Testis (tissue), 2 donors: ENCODE measurements around the gene MACROD2.

Experiments
- CTCF ChIP-seq, 3 experiments: fragments of 450-650 bp in 2 of 3; fragments of 200-600 bp in 1 of 3; sonication (generic) in 1 of 3; IDR thresholded peaks; one replicate each; pipeline ENCODE4 v1.5.1; 2016 to 2019; ENCODE audit warnings: antibody characterized with exemption in 3 of 3, mild to moderate bottlenecking in 2 of 3, moderate library complexity in 1 of 3
- POLR2A ChIP-seq: fragments of 450-650 bp; IDR thresholded peaks from one replicate; pipeline ENCODE4 v1.6.1; 2017; ENCODE audit warnings: antibody characterized with exemption, mild to moderate bottlenecking, moderate library complexity

GRCh38 chr20:14559612-14560011 is 564.3 kb downstream of the MACROD2 start:
- TF ChIP-seq CTCF (IDR thresholded peaks at IDR 0.05) (no peak), POLR2A (no peak)
